ENCODE results near the gene QRICH2.
"Not testable (repeated sequence)": the region's sequence is repeated elsewhere in the genome, so short reads cannot be mapped to it uniquely, and the experiment has no call there.

QRICH2 gene

GRCh38 chr17:76265624-76266243, 42.3 kb downstream of the QRICH2 start:
- DNase-seq: peak in 1 of 2 donors; percentile 43

DNA sequence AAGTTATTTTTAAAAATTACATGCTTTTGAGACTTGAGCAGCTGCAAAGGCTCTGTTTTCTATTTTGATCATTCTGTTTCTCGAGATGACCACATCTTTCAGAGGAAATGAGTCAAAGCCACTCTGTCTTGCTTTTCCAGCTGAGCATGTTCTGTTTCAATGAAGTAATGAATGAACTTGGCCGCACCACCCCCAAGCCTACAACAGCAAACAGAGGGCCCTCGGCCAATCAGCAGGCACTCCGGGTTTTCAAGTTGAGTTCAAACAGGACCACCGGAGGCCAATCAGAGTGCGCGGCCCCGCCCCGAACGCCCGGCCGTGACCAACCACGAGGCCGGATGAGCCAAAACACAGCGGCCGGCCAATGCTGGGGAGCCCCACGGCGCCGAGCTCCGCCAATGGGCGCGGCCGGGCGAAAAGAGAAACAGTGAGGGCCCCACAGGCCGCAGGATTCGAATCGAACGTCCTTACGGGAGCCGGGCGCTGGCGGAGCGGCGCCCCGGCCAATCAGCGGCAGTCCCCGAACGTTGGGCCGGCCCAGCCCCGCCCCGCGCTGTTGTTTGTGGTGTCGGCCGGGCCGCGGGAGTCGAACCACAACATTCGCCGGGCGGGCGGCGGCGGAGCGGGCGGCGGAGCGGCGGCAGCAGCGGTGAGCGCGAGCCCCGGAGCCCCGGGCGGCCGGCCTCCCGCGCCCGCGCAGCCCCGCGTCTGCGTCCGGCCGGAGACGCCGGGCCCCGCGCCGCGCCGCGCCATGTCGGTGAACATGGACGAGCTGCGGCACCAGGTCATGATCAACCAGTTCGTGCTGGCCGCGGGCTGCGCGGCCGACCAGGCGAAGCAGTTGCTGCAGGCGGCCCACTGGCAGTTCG, 43.1 kb downstream of the QRICH2 start, which contains the start of gene UBALD2:
Gene UBALD2 (plus strand): TSS at position 594 of the 869 bp plus-strand sequence. CDS start 158 bp downstream, at position 752.
- DNase-seq: peak; percentile 99 to 100

DNA sequence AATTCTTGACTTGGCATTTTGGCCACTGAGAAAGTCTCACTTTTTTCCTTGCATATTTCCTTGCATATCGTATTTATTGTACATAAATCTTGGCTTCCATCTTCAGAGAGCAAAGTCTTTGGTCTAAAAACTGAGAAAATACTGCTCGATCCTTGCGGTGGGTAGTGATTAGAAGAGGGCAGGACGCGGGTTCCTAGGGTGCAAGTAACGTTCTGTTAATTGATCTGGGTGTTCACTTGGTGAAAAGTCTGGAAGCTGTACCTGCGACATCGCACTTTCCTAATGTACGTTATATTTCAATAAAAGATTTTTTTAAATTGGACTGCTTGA, 43.7 kb downstream of the QRICH2 start:
- no peak for DNase-seq

- DNase-seq: no peak
Observed at GRCh38 chr17:76263896-76264295, 44.2 kb downstream of the QRICH2 start.

DNA sequence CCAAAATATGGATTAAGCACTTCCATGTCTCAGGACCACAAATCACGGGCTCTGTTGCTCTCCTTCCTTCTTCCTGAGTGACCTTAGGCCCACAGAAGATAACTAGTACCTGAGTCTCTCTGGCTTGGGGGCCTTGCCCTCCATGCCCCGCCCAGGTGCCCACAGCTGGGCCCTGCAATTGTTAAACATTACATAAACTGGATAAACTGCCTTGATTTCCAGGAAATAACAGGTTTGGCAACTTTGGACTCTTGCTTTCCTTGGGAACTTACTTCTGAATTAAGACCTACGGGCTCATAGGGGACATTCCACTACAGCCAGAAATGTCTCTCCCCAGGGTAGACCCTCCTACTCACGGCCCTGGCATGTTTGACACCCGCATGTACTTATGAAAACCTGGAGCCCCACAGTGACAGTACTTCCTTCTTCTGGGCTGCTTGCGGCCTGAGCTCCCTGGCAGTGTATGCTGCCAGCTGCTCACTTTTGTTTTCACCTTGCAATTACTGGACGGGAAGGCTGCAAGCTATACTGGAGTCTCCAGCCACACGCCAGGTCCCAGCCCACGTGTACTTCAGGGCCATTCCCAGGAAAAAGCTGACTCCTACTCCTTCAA, 45.2 kb downstream of the QRICH2 start:
- peak; percentile 81 to 95 for DNase-seq

GRCh38 chr17:76261421-76262215, 46.5 kb downstream of the QRICH2 start:
- DNase-seq: no peak

DNA sequence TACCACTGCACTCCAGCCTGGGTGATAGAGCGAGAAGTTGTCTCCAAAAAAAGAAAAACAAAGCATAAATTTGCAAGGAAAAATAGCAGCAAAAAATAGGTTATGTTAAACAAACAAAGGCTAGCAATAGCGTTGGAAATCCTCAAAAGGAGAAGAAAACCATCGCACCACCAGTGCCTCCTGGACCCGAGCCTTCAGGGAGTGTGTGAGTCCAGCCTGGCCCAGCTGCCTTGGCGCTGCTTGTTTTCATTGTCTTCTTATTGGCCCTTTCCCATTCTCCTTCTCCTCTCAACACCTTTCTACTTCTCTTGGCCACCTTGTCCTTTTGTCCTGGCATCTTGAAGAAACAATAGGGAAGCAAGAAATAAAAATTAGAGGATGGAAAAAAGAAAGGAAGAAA, 47.4 kb downstream of the QRICH2 start:
- DNase-seq: no peak

DNA sequence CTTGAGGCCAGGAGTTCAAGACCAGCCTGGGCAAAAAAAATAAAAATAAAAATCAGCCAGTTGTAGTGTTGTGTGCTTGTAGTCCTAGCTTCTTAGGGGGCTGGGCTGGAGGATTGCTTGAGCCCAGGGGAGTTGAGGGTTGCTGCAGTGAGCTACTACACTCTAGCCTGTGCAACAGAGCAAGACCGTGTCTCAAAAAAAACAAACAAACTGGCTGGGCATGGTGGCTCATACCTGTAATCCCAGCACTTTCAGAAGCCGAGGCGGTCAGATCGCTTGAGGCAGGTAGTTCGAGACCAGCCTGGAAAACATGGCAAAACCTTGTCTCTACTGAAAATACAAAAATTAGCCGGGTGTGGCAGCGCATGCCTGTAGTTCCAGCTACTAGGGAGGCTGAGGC, 47.9 kb downstream of the QRICH2 start:
- DNase-seq: no peak

- DNase-seq: not testable (repeated sequence)
Observed at GRCh38 chr17:76256430-76257050, 51.5 kb downstream of the QRICH2 start.

GRCh38 chr17:76255801-76256429, 52.2 kb downstream of the QRICH2 start:
- no peak for DNase-seq

DNA sequence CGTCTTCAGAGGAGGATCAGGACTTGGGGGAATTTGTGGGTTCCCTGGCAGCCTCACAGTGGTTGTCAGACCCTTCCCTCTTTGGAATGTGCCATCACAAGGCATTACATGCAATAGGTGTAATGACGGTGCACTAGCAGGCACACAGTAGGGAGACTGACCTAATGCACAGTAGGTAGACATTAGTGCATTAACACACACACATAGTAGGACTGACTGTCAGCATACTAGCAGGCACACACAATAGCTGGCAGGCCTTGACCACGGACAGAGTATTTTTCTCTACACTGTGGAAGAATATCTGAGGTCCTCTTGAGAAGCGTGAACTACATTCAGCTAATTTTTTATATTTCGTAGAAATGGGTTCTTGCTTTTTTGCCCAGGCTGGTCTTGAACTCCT, 53.8 kb downstream of the QRICH2 start:
- no peak for DNase-seq

- DNase-seq: no peak
Observed at GRCh38 chr17:76253841-76254240, 54.2 kb downstream of the QRICH2 start.

- not testable (repeated sequence) for DNase-seq
Observed at GRCh38 chr17:76252967-76253766, 54.9 kb downstream of the QRICH2 start.

DNA sequence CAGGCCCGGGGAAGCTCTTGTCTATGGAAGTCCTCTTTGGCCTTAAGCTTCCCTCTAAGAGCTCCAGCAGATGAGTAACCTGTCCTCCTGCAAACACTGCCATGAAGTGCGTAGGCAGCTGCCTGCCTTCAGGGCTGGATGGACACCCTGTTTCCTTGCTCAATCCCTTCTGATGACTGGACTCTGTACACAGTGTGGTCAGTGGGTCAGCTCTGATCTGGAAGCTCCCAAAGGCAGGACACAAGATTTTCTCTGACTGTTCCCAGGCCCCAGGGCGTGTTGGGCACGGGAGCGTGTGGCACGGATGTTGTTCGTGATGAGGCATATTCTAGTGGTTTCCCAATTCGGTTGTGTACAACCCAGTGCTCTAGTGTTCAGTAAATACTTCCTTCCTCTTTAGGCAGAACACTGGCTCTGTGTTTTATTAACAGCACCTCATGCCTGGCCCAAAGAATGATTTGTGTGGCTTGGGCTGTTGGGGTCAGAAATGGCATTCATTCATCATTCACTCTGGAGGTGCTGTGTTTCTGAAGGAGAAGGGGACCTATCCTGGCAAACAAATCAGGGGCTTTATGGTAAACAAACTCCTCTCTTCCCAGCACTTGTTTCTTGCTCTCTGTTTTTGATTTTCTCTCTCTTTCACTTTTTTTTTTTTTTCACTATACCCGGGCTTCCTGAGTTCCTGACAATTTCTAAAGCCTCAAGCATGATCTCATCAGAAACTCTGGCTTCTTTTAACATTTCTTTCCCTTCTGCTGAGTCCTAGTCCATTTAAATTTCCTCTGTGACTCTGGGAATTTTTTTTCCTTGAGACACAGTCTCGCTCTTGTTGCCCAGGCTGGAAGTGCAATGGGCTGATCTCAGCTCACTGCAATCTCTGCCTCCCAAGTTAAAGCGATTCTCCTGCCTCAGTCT, 55.8 kb downstream of the QRICH2 start:
- peak; percentile 89 to 91 for DNase-seq

- no peak for DNase-seq
Observed at GRCh38 chr17:76251478-76252039, 56.5 kb downstream of the QRICH2 start.

DNA sequence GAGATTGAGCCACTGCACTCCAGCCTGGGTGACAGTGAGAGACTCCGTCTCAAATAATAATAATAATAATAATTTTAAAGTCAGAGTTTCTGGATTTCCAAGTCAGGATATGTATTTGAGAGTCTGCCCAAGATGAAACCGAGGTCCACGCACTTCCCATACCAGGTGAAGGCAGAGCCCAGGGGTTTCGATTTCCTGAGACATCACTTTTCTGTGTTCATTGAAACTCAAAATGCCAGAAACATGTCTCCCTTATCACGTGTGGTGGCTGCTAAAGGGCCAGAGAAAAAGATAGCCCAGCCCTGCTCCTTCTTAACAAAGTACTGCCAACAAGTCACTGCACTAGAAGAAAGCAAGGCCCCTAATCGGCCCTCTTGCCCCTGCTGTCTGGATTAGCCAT, 57.9 kb downstream of the QRICH2 start:
- no peak for DNase-seq

- DNase-seq: no peak
Observed at GRCh38 chr17:76248013-76248782, 59.9 kb downstream of the QRICH2 start.

DNA sequence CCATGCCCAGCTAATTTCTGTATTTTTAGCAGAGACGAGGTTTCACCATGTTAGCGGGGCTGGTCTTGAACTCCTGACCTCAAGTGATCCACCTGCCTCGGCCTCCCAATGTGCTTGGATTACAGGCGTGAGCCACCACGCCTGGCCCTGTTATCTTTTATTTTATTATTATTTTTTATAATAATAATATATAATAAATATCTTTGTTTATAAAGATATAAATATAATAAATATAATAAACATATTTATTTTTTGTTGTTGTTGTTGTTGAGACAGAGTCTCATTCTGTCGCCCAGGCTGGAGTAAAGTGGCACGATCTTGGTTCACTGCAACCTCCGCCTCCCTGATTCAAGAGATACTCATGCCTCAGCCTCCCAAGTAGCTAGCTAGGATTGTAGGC, 60.8 kb downstream of the QRICH2 start:
- no peak for DNase-seq

Data from inflammatory macrophage treated with lipopolysaccharide for 1 hour (primary cell).